LNCAP (cell line): ENCODE results near the gene NTRK3.

Experiments used
- CTCF ChIP-seq: fragments of 450-650 bp; IDR thresholded peaks from 2 replicates; pipeline ENCODE4 v1.5.1; 2017; ENCODE audit warnings: mild to moderate bottlenecking

Gene NTRK3

GRCh38 chr15:87873516-87873915 lies 383.0 kb downstream of the NTRK3 start:
- no peak for TF ChIP-seq CTCF

GRCh38 chr15:87871731-87872320 lies 384.7 kb downstream of the NTRK3 start:
- TF ChIP-seq CTCF, result no peak

- TF ChIP-seq CTCF, result no peak
These were observed 385.3 kb downstream of the NTRK3 start for GRCh38 chr15:87871258-87871681.

- TF ChIP-seq CTCF, result no peak
These were observed 389.6 kb downstream of the NTRK3 start for GRCh38 chr15:87866961-87867360.

GRCh38 chr15:87863152-87863551 lies 393.4 kb downstream of the NTRK3 start:
- no peak for TF ChIP-seq CTCF

GRCh38 chr15:87860743-87861142 lies 395.8 kb downstream of the NTRK3 start:
- TF ChIP-seq CTCF, result no peak

- no peak for TF ChIP-seq CTCF
These were observed 397.9 kb downstream of the NTRK3 start for GRCh38 chr15:87858651-87859050.

- no peak for TF ChIP-seq CTCF
These were observed 405.0 kb downstream of the NTRK3 start for GRCh38 chr15:87851497-87851896.
